ENCODE measurements around the gene PPIG. TPM values are rescaled to one million over a fixed set of nuclear protein-coding genes. Genes with fewer than 3 reads are reported as not detected.

PPIG gene
- total RNA-seq, 1 donor from 2014 or later: 24.7 TPM

- Histone ChIP-seq H3K4me3 (ENCODE audit: low read depth, low read length) (no peak overlapping the region), H3K36me3 (ENCODE audit: control insufficient read depth, insufficient read depth, low read length) (no peaks in the 10 kb centered on the region), H3K27me3 (ENCODE audit: control insufficient read depth, insufficient read depth, low read length) (no peaks in the 10 kb centered on the region)
- no peak for DNase-seq (ENCODE audit: low read depth)
- TF ChIP-seq CTCF (IDR thresholded peaks at IDR 0.05; ENCODE audit: insufficient read depth, low read length, poor library complexity, severe bottlenecking): no peak
Measured at GRCh38 chr2:169667583-169667982, 83.4 kb downstream of the PPIG start.

- no peak for TF ChIP-seq CTCF (IDR thresholded peaks at IDR 0.05; ENCODE audit: insufficient read depth, low read length, poor library complexity, severe bottlenecking)
- Histone ChIP-seq H3K27me3 (ENCODE audit: control insufficient read depth, insufficient read depth, low read length) (no peaks in the 10 kb centered on the region), H3K36me3 (ENCODE audit: control insufficient read depth, insufficient read depth, low read length) (no peaks in the 10 kb centered on the region), H3K4me3 (ENCODE audit: low read depth, low read length) (no peak overlapping the region)
- DNase-seq (ENCODE audit: low read depth): no peak
Measured at GRCh38 chr2:169670215-169670651, 86.1 kb downstream of the PPIG start.

GRCh38 chr2:169670937-169671336, 86.8 kb downstream of the PPIG start:
- TF ChIP-seq CTCF (IDR thresholded peaks at IDR 0.05; ENCODE audit: insufficient read depth, low read length, poor library complexity, severe bottlenecking): no peak
- no peaks in the 10 kb centered on the region for H3K27me3 ChIP-seq (ENCODE audit: control insufficient read depth, insufficient read depth, low read length)
- no peak overlapping the region for H3K4me3 ChIP-seq (ENCODE audit: low read depth, low read length)
- no peaks in the 10 kb centered on the region for H3K36me3 ChIP-seq (ENCODE audit: control insufficient read depth, insufficient read depth, low read length)
- DNase-seq (ENCODE audit: low read depth): no peak

GRCh38 chr2:169672406-169672805, 88.3 kb downstream of the PPIG start:
- H3K27me3 ChIP-seq (ENCODE audit: control insufficient read depth, insufficient read depth, low read length): no peaks in the 10 kb centered on the region
- no peak for TF ChIP-seq CTCF (IDR thresholded peaks at IDR 0.05; ENCODE audit: insufficient read depth, low read length, poor library complexity, severe bottlenecking)
- no peak for DNase-seq (ENCODE audit: low read depth)
- no peaks in the 10 kb centered on the region for H3K36me3 ChIP-seq (ENCODE audit: control insufficient read depth, insufficient read depth, low read length)
- no peak overlapping the region for H3K4me3 ChIP-seq (ENCODE audit: low read depth, low read length)

GRCh38 chr2:169673106-169673505, 89.0 kb downstream of the PPIG start:
- H3K4me3 ChIP-seq (ENCODE audit: low read depth, low read length): no peak overlapping the region
- H3K27me3 ChIP-seq (ENCODE audit: control insufficient read depth, insufficient read depth, low read length): no peaks in the 10 kb centered on the region
- no peak for DNase-seq (ENCODE audit: low read depth)
- TF ChIP-seq CTCF (IDR thresholded peaks at IDR 0.05; ENCODE audit: insufficient read depth, low read length, poor library complexity, severe bottlenecking): no peak
- H3K36me3 ChIP-seq (ENCODE audit: control insufficient read depth, insufficient read depth, low read length): no peaks in the 10 kb centered on the region

- no peak for DNase-seq (ENCODE audit: low read depth)
- H3K27me3 ChIP-seq (ENCODE audit: control insufficient read depth, insufficient read depth, low read length): no peaks in the 10 kb centered on the region
- no peak for TF ChIP-seq CTCF (IDR thresholded peaks at IDR 0.05; ENCODE audit: insufficient read depth, low read length, poor library complexity, severe bottlenecking)
- H3K36me3 ChIP-seq (ENCODE audit: control insufficient read depth, insufficient read depth, low read length): no peaks in the 10 kb centered on the region
- H3K4me3 ChIP-seq (ENCODE audit: low read depth, low read length): no peak overlapping the region
Measured at GRCh38 chr2:169673921-169674320, 89.8 kb downstream of the PPIG start.
